DOHH2 (cell line): ENCODE data around the gene PODXL2.

Experiments
- CTCF ChIP-seq: fragments of 200-600 bp; sonication (generic); IDR thresholded peaks from one replicate; pipeline ENCODE4 v1.5.1; 2014; ENCODE audit warnings: antibody characterized with exemption, mild to moderate bottlenecking, low read depth, low read length; ENCODE audit not compliant: poor library complexity, severe bottlenecking
- EZH2phosphoT487 ChIP-seq: fragments of 200-600 bp; sonication (generic); IDR thresholded peaks from 2 replicates; pipeline ENCODE4 v1.6.1; 2017; ENCODE audit warnings: borderline replicate concordance, mild to moderate bottlenecking, antibody characterized with exemption, low read length, moderate library complexity, mixed read lengths

GRCh38 chr3:127660621-127661251 lies 31.8 kb downstream of the PODXL2 start:
- no peak for TF ChIP-seq CTCF
- TF ChIP-seq EZH2phosphoT487 = no peak
